ENCODE data around the gene CCAR1. TPM values are rescaled to one million over a fixed set of nuclear protein-coding genes. Genes with fewer than 3 reads are reported as not detected.
"Not testable (repeated sequence)": the region's sequence is repeated elsewhere in the genome, so short reads cannot be mapped to it uniquely, and the experiment has no call there.

CCAR1 gene
- polyA plus RNA-seq, 1 donor from 2014 or later = 51.4 TPM

DNA sequence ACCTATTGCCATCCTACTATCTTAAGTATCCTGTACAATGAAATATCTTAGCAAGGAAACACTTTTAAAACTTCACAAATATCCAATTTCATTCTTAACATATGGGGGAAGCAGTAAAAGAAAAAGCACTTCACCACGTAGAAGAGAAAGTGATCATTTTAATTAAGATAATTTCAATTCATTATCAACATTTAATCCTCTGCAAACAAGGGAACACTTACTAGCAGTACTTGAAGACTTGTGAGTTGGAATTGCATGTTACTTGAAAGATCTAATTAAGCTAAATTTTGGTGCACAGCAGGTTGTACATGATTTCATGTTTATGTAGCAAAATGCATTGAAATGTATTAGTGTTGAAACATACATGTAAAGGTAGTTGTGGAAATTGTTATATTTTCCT, 20.8 kb upstream of the CCAR1 start:
- no peaks in the 10 kb centered on the region for H4K20me1 ChIP-seq (ENCODE audit: insufficient read depth)
- no peak overlapping the region for H3K27ac ChIP-seq (ENCODE audit: low read length)
- H3K9me2 ChIP-seq (ENCODE audit: insufficient read depth, low read length) = no peaks in the 10 kb centered on the region
- no peak overlapping the region for H3K4me2 ChIP-seq (ENCODE audit: low read length)
- no peak for TF ChIP-seq RAD21 (conservative IDR thresholded peaks at IDR 0.05)
- TF ChIP-seq EP300 (conservative IDR thresholded peaks at IDR 0.05; ENCODE audit: poor library complexity, severe bottlenecking) = no peak
- no peak for TF ChIP-seq MXI1 (conservative IDR thresholded peaks at IDR 0.05; ENCODE audit: poor library complexity, severe bottlenecking)
- TF ChIP-seq, protein P1, sequence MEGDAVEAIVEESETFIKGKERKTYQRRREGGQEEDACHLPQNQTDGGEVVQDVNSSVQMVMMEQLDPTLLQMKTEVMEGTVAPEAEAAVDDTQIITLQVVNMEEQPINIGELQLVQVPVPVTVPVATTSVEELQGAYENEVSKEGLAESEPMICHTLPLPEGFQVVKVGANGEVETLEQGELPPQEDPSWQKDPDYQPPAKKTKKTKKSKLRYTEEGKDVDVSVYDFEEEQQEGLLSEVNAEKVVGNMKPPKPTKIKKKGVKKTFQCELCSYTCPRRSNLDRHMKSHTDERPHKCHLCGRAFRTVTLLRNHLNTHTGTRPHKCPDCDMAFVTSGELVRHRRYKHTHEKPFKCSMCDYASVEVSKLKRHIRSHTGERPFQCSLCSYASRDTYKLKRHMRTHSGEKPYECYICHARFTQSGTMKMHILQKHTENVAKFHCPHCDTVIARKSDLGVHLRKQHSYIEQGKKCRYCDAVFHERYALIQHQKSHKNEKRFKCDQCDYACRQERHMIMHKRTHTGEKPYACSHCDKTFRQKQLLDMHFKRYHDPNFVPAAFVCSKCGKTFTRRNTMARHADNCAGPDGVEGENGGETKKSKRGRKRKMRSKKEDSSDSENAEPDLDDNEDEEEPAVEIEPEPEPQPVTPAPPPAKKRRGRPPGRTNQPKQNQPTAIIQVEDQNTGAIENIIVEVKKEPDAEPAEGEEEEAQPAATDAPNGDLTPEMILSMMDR (IDR thresholded peaks at IDR 0.05; ENCODE audit: poor library complexity, severe bottlenecking) = no peak
- TF ChIP-seq SMC3 (conservative IDR thresholded peaks at IDR 0.05; ENCODE audit: poor library complexity) = no peak
- TF ChIP-seq TAF1 (IDR thresholded peaks at IDR 0.05; ENCODE audit: low read depth) = no peak
- no peak for TF ChIP-seq EZH2 (IDR thresholded peaks at IDR 0.05; ENCODE audit: borderline replicate concordance, insufficient read depth, low read length, poor library complexity, severe bottlenecking)
- TF ChIP-seq, protein P2, sequence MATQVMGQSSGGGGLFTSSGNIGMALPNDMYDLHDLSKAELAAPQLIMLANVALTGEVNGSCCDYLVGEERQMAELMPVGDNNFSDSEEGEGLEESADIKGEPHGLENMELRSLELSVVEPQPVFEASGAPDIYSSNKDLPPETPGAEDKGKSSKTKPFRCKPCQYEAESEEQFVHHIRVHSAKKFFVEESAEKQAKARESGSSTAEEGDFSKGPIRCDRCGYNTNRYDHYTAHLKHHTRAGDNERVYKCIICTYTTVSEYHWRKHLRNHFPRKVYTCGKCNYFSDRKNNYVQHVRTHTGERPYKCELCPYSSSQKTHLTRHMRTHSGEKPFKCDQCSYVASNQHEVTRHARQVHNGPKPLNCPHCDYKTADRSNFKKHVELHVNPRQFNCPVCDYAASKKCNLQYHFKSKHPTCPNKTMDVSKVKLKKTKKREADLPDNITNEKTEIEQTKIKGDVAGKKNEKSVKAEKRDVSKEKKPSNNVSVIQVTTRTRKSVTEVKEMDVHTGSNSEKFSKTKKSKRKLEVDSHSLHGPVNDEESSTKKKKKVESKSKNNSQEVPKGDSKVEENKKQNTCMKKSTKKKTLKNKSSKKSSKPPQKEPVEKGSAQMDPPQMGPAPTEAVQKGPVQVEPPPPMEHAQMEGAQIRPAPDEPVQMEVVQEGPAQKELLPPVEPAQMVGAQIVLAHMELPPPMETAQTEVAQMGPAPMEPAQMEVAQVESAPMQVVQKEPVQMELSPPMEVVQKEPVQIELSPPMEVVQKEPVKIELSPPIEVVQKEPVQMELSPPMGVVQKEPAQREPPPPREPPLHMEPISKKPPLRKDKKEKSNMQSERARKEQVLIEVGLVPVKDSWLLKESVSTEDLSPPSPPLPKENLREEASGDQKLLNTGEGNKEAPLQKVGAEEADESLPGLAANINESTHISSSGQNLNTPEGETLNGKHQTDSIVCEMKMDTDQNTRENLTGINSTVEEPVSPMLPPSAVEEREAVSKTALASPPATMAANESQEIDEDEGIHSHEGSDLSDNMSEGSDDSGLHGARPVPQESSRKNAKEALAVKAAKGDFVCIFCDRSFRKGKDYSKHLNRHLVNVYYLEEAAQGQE (IDR thresholded peaks at IDR 0.05; ENCODE audit: borderline replicate concordance) = no peak
- no peak for TF ChIP-seq POLR2AphosphoS5 (IDR thresholded peaks at IDR 0.05)
- no peaks in the 10 kb centered on the region for H3K79me2 ChIP-seq (replicated peaks; ENCODE audit: insufficient read depth, low read length)
- H3K36me3 ChIP-seq (ENCODE audit: insufficient read depth, low read length) = no peaks in the 10 kb centered on the region
- H3K4me3 ChIP-seq (ENCODE audit: low read length) = no peak overlapping the region
- H3K9me3 ChIP-seq (ENCODE audit: low read length) = no peaks in the 10 kb centered on the region
- no peak overlapping the region for H2AFZ ChIP-seq (ENCODE audit: low read depth, low read length)
- H3F3A ChIP-seq (ENCODE audit: insufficient read depth, low read length, poor library complexity, severe bottlenecking) = no peaks in the 10 kb centered on the region
- H3K27me3 ChIP-seq (ENCODE audit: insufficient read depth, low read depth, low read length) = no peaks in the 10 kb centered on the region
- H3K9ac ChIP-seq (ENCODE audit: low read length) = no peak overlapping the region

DNA sequence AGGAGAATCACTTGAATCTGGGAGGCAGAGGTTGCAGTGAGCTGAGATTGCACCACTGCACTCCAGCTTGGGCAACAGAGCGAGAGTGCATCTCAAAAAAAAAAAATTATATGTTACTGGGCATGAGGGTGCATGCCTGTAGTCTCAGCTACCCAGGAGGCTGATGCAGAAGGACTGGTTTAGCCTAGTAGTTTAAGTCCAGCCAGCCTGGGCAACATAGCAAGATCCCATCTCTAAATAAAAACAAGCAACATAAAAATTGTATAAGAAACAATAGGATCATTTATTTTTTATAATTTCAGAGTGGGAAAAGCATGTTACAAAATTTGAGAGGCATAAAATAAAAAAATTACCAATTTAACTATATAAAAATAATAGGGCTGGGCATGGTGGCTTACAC, 15.5 kb upstream of the CCAR1 start:
- H3K9me3 ChIP-seq (ENCODE audit: low read length) = no peaks in the 10 kb centered on the region
- H3K4me3 ChIP-seq (ENCODE audit: low read length) = no peak overlapping the region
- TF ChIP-seq RAD21 (conservative IDR thresholded peaks at IDR 0.05) (no peak), TAF1 (IDR thresholded peaks at IDR 0.05; ENCODE audit: low read depth) (no peak), POLR2AphosphoS5 (IDR thresholded peaks at IDR 0.05) (no peak), EP300 (conservative IDR thresholded peaks at IDR 0.05; ENCODE audit: poor library complexity, severe bottlenecking) (no peak), EZH2 (IDR thresholded peaks at IDR 0.05; ENCODE audit: borderline replicate concordance, insufficient read depth, low read length, poor library complexity, severe bottlenecking) (no peak)
- TF ChIP-seq, protein P2 (IDR thresholded peaks at IDR 0.05; ENCODE audit: borderline replicate concordance) = no peak
- no peak overlapping the region for H3K9ac ChIP-seq (ENCODE audit: low read length)
- H3K79me2 ChIP-seq (replicated peaks; ENCODE audit: insufficient read depth, low read length) = no peaks in the 10 kb centered on the region
- H3K4me2 ChIP-seq (ENCODE audit: low read length) = no peak overlapping the region
- no peaks in the 10 kb centered on the region for H3K9me2 ChIP-seq (ENCODE audit: insufficient read depth, low read length)
- no peaks in the 10 kb centered on the region for H3F3A ChIP-seq (ENCODE audit: insufficient read depth, low read length, poor library complexity, severe bottlenecking)
- no peaks in the 10 kb centered on the region for H3K36me3 ChIP-seq (ENCODE audit: insufficient read depth, low read length)
- H3K27me3 ChIP-seq (ENCODE audit: insufficient read depth, low read depth, low read length) = no peaks in the 10 kb centered on the region
- H4K20me1 ChIP-seq (ENCODE audit: insufficient read depth) = no peaks in the 10 kb centered on the region
- H2AFZ ChIP-seq (ENCODE audit: low read depth, low read length) = no peak overlapping the region
- H3K27ac ChIP-seq (ENCODE audit: low read length) = no peak overlapping the region

DNA sequence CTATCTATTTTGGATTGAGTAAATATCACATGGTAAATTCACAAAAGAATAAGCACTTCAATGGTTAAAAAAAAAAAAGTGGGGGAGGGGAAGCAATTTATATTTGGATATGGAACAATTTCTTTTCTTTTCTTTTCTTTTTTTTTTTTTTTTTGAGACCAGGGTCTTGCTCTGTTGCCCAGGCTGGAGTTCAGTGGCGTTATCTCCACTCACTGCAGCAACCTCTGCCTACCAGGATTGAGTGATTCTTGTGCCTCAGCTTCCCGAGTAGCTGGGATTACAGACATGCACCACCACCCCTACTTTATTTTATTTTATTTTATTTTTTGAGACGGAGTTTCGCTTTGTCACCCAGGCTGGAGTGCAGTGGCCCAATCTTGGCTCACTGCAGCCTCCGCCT, 12.1 kb upstream of the CCAR1 start:
- not testable (repeated sequence) for H3K27ac ChIP-seq (ENCODE audit: low read length); H4K20me1 ChIP-seq (ENCODE audit: insufficient read depth); H2AFZ ChIP-seq (ENCODE audit: low read depth, low read length)

DNA sequence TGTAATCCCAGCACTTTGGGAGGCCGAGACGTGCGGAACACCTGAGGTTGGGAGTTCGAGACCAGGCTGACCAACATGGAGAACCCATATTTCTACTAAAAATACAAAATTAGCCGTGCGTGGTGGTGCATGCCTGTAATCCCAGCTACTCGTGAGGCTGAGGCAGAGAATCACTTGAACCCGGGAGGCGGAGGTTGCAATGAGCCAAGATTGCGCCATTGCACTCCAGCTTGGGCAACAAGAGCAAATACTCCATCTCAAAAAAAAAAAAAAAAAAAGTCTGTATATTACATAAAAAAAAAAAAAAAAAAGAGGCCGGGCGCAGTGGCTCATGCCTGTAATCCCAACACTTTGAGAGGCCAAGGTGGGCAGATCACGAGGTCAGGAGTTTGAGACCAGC, 8.0 kb upstream of the CCAR1 start:
- not testable (repeated sequence) for H3K9me2 ChIP-seq (ENCODE audit: insufficient read depth, low read length); H3K36me3 ChIP-seq (ENCODE audit: insufficient read depth, low read length); H3K4me2 ChIP-seq (ENCODE audit: low read length); H3F3A ChIP-seq (ENCODE audit: insufficient read depth, low read length, poor library complexity, severe bottlenecking); H3K9me3 ChIP-seq (ENCODE audit: low read length); H3K9ac ChIP-seq (ENCODE audit: low read length); H3K27ac ChIP-seq (ENCODE audit: low read length); H4K20me1 ChIP-seq (ENCODE audit: insufficient read depth); H2AFZ ChIP-seq (ENCODE audit: low read depth, low read length); H3K4me3 ChIP-seq (ENCODE audit: low read length); H3K27me3 ChIP-seq (ENCODE audit: insufficient read depth, low read depth, low read length); H3K79me2 ChIP-seq (replicated peaks; ENCODE audit: insufficient read depth, low read length)

More for the DNA sequence above, 12.1 kb upstream of the CCAR1 start:
- not testable (repeated sequence) for H3K27me3 ChIP-seq (ENCODE audit: insufficient read depth, low read depth, low read length); H3K9me2 ChIP-seq (ENCODE audit: insufficient read depth, low read length); H3K9me3 ChIP-seq (ENCODE audit: low read length); H3K4me3 ChIP-seq (ENCODE audit: low read length); H3K79me2 ChIP-seq (replicated peaks; ENCODE audit: insufficient read depth, low read length); H3F3A ChIP-seq (ENCODE audit: insufficient read depth, low read length, poor library complexity, severe bottlenecking); H3K4me2 ChIP-seq (ENCODE audit: low read length); H3K9ac ChIP-seq (ENCODE audit: low read length); H3K36me3 ChIP-seq (ENCODE audit: insufficient read depth, low read length)

Measured in neural cell (in vitro differentiated cells).